ENCODE results near the gene EPHA4. TPM values are rescaled to one million over a fixed set of nuclear protein-coding genes. Genes with fewer than 3 reads are reported as not detected.

The EPHA4 gene
- total and polyA plus RNA-seq, 9 donors: 11.3 to 39.3 (median 24.9) TPM

DNA sequence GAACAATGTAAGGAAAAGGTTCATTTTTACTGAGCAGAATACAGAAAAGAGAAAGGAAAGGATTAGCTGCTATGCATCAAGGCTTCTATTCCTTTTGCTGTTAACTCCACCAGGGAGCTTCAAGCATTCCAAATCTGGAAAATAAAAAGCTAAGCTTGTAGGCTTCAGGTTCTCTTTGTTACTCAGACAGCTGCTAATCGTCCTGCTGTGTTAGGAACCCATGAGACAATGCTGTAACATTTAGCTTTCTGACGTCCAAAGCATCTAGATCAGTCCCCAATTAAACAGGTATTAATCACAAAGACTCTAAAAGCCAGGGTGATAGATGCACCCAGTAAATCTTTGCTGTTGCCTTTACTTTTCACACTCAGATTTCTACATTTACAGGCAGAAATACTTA lies 103.8 kb downstream of the EPHA4 start:
- Histone ChIP-seq H3K9me3 (no peaks in the 10 kb centered on the region), H3K4me1 (ENCODE audit: insufficient read depth) (peaks cover 1% of the 10 kb centered on the region), H3K27ac (no peak overlapping the region), H3K36me3 (no peaks in the 10 kb centered on the region), H3K4me3 (no peak overlapping the region), H3K27me3 (no peaks in the 10 kb centered on the region)
- intact Hi-C loops (cut with DNase I): no loop called here
- WGBS, 3 donors: 50 to 63% (median 54%) methylated on average over 2 of the region's 2 CpGs
- no peak for DNase-seq
- TF ChIP-seq, protein P1, sequence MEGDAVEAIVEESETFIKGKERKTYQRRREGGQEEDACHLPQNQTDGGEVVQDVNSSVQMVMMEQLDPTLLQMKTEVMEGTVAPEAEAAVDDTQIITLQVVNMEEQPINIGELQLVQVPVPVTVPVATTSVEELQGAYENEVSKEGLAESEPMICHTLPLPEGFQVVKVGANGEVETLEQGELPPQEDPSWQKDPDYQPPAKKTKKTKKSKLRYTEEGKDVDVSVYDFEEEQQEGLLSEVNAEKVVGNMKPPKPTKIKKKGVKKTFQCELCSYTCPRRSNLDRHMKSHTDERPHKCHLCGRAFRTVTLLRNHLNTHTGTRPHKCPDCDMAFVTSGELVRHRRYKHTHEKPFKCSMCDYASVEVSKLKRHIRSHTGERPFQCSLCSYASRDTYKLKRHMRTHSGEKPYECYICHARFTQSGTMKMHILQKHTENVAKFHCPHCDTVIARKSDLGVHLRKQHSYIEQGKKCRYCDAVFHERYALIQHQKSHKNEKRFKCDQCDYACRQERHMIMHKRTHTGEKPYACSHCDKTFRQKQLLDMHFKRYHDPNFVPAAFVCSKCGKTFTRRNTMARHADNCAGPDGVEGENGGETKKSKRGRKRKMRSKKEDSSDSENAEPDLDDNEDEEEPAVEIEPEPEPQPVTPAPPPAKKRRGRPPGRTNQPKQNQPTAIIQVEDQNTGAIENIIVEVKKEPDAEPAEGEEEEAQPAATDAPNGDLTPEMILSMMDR (IDR thresholded peaks at IDR 0.05): no peak
- TF ChIP-seq POLR2A (IDR thresholded peaks at IDR 0.05): no peak
- TF ChIP-seq EP300 (IDR thresholded peaks at IDR 0.05): no peak

DNA sequence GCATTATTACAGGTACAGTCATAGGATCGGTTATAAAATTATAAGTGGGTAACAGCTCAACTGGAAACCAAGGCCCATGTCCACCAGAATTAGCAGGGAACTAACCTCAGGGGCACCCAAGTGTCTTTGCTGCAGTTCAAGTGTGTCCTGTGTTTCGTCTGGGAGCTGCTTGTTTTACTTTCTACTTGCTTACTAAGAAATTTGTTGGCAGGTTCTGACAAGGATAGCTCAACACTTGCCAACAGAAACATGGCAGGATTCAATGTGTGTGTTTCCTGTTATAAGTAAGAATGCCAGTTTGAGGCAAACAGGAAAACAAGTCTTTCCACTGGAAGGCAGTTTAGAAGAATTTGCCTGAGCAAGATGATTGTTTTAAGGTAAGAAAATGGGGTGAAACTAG lies 104.5 kb downstream of the EPHA4 start:
- Histone ChIP-seq H3K4me3 (no peak overlapping the region), H3K36me3 (no peaks in the 10 kb centered on the region), H3K4me1 (ENCODE audit: insufficient read depth) (peaks cover 1% of the 10 kb centered on the region), H3K27me3 (no peaks in the 10 kb centered on the region), H3K9me3 (no peaks in the 10 kb centered on the region), H3K27ac (no peak overlapping the region)
- intact Hi-C loops (cut with DNase I): no loop called here
- WGBS, 3 donors: 11 to 30% (median 17%) methylated on average over 2 of the region's 2 CpGs
- DNase-seq: peak in 2 of 5 donors; percentile 17 to 18
- no peak for TF ChIP-seq POLR2A (IDR thresholded peaks at IDR 0.05)
- no peak for TF ChIP-seq EP300 (IDR thresholded peaks at IDR 0.05)
- TF ChIP-seq, protein P1 (IDR thresholded peaks at IDR 0.05): no peak

DNA sequence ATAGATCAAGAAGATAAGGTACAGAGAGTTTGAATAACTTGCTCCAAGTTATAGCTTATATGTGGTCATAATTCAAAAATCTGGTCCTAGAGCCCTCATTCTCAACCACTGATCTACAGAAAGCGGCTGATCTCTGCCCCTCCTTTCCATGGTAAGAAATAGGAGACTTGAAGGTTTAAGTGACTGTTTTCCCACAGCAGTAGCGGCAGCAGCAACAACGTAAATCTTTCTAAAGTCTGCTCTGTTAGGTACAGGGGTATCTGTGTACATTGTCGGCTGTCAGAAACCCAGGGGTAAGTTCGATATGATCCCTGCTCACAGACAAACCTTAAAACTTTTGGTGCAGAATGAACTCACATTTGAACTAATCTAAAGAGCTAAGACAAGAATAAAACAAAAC lies 105.4 kb downstream of the EPHA4 start:
- H3K27ac ChIP-seq: no peak overlapping the region
- 94 to 96% (median 96%) methylated on average over 5 of the region's 5 CpGs for WGBS, 3 donors

DNA sequence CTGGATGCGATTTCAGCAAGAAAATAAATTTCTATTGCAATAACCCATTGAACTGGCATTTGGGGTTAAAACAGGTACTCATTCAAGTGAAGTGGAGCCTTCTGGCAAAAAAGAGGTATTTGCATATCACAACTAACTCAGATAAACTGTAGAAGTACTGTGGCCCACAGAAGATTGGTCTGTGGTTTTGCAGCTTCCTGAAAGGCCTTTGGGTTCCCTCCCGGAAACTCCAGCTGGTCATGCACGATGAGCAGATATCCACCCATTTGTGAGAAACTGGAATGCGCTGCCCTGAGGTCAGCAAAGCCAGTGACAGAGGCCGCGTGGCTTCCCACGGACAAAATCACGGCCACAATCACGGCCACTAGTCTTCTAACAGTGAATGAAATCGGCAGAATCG lies 106.3 kb downstream of the EPHA4 start:
- TF ChIP-seq POLR2A (IDR thresholded peaks at IDR 0.05) (no peak), EP300 (IDR thresholded peaks at IDR 0.05) (no peak)
- TF ChIP-seq, protein P1 (IDR thresholded peaks at IDR 0.05): no peak

More for the DNA sequence above, 105.4 kb downstream of the EPHA4 start:
- Histone ChIP-seq H3K4me3 (no peak overlapping the region), H3K27me3 (no peaks in the 10 kb centered on the region), H3K36me3 (no peaks in the 10 kb centered on the region), H3K4me1 (ENCODE audit: insufficient read depth) (peaks cover 1% of the 10 kb centered on the region), H3K9me3 (no peaks in the 10 kb centered on the region)
- intact Hi-C loops (cut with DNase I): no loop called here
- DNase-seq: no peak
- TF ChIP-seq, protein P1 (IDR thresholded peaks at IDR 0.05): no peak
- TF ChIP-seq EP300 (IDR thresholded peaks at IDR 0.05): no peak
- TF ChIP-seq POLR2A (IDR thresholded peaks at IDR 0.05): no peak

More for the DNA sequence above, 106.3 kb downstream of the EPHA4 start:
- no peaks in the 10 kb centered on the region for H3K27me3 ChIP-seq
- peaks cover 1% of the 10 kb centered on the region for H3K4me1 ChIP-seq (ENCODE audit: insufficient read depth)
- H3K27ac ChIP-seq: no peak overlapping the region
- no peaks in the 10 kb centered on the region for H3K9me3 ChIP-seq
- no peak for DNase-seq
- no peaks in the 10 kb centered on the region for H3K36me3 ChIP-seq
- intact Hi-C loops (cut with DNase I): no loop called here
- WGBS, 3 donors: 91 to 92% (median 92%) methylated on average over 11 of the region's 11 CpGs
- no peak overlapping the region for H3K4me3 ChIP-seq

All from ovary (tissue), 9 donors.